ENCODE data around the gene FXYD3. TPM values are rescaled to one million over a fixed set of nuclear protein-coding genes. Genes with fewer than 3 reads are reported as not detected.

The FXYD3 gene
- total RNA-seq, 4 donors from 2014 or later, result 391 to 630 (median 546) TPM

DNA sequence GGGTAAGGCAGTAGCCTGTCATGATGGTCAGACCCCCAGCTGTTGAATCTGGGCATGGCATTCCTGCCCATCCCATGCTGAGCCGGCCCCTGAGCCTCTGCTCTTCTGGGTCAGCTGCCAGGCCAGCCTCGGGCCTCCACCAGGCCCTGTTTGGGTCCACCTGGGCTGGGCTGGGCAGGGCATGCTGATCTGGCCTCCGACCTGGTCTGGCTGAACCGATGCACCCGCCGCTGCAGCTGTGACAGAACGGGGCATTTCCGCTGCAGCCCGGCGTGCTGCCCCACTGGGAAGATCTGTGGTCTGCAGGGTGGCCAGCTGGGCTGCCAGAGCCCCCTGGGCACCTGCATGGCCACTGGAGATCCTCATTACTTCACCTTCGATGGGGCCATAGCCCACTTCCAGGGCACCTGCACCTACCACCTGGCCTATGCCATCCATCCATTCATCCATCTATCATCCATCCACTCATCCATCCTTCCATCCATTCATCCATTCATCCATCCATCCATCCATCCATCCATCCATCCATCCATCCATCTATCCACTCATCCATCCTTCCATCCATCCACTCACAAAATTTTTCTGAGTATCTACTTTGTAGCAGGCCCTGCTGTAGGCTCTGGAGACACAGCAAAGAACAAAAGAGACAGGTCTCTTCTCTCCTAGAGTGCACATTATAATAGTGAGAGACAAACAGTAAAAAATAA lies 21.5 kb upstream of the FXYD3 start:
- TF ChIP-seq POLR2A (IDR thresholded peaks at IDR 0.05), result no peak
- TF ChIP-seq, protein P1, sequence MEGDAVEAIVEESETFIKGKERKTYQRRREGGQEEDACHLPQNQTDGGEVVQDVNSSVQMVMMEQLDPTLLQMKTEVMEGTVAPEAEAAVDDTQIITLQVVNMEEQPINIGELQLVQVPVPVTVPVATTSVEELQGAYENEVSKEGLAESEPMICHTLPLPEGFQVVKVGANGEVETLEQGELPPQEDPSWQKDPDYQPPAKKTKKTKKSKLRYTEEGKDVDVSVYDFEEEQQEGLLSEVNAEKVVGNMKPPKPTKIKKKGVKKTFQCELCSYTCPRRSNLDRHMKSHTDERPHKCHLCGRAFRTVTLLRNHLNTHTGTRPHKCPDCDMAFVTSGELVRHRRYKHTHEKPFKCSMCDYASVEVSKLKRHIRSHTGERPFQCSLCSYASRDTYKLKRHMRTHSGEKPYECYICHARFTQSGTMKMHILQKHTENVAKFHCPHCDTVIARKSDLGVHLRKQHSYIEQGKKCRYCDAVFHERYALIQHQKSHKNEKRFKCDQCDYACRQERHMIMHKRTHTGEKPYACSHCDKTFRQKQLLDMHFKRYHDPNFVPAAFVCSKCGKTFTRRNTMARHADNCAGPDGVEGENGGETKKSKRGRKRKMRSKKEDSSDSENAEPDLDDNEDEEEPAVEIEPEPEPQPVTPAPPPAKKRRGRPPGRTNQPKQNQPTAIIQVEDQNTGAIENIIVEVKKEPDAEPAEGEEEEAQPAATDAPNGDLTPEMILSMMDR (IDR thresholded peaks at IDR 0.05), result no peak
- intact Hi-C loops (cut with DNase I; ENCODE audit: low total_unique reads), result no loop called here
- WGBS, 2 donors, result 83 to 85% methylated on average over 9 to 11 of the region's 11 CpGs
- H3K4me3 ChIP-seq (ENCODE audit: low read depth, poor library complexity, severe bottlenecking), result no peak overlapping the region
- no peak for DNase-seq (ENCODE audit: low spot score in 2 of 2)

GRCh38 chr19:35094656-35095055 lies 21.0 kb upstream of the FXYD3 start:
- intact Hi-C loops (cut with DNase I; ENCODE audit: low total_unique reads), result no loop called here
- DNase-seq (ENCODE audit: low spot score in 2 of 2), result no peak
- H3K4me3 ChIP-seq (ENCODE audit: low read depth, poor library complexity, severe bottlenecking), result no peak overlapping the region
- TF ChIP-seq, protein P1 (IDR thresholded peaks at IDR 0.05), result no peak
- TF ChIP-seq POLR2A (IDR thresholded peaks at IDR 0.05), result no peak
- 81 to 84% methylated on average over 4 of the region's 4 CpGs for WGBS, 2 donors

- intact Hi-C loops (cut with DNase I; ENCODE audit: low total_unique reads), result no loop called here
- no peak overlapping the region for H3K4me3 ChIP-seq (ENCODE audit: low read depth, poor library complexity, severe bottlenecking)
- WGBS, 2 donors, result 51 to 58% methylated on average over 8 of the region's 8 CpGs
- no peak for DNase-seq (ENCODE audit: low spot score in 2 of 2)
- TF ChIP-seq POLR2A (IDR thresholded peaks at IDR 0.05), result no peak
- TF ChIP-seq, protein P1 (IDR thresholded peaks at IDR 0.05), result no peak
These were observed 19.8 kb upstream of the FXYD3 start for GRCh38 chr19:35095667-35096368.

DNA sequence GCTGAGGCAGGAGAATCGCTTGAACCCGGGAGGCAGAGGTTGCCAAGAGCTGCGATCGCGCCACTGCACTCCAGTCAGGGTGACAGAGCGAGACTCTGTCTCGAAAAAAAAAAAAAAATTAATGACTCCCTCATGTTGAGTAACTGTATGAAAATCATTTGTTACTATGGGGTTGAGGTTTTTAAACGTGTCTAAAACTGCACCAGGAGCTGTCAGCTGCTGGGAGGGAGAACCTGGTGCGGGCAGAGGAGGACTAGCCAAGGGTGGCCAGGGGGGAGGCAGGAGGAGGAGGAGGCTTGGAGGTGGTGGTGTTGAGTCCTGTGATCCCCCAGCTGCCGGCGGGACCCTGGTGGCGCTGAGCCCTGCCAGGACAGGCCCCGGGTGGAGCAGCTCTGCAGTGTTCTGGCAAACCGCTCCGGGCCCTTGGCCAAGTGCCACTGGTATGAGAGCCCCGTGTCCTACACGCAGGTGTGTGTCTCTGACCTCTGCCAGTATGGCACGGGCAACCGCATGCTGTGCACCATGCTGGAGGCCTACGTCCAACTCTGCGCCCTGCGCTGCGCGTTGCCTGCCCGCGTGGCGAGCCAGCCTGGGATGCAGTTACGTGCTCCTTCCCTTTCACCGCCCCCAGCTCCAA lies 17.1 kb upstream of the FXYD3 start:
- TF ChIP-seq POLR2A (IDR thresholded peaks at IDR 0.05), result no peak
- TF ChIP-seq, protein P1 (IDR thresholded peaks at IDR 0.05), result no peak
- DNase-seq (ENCODE audit: low spot score in 2 of 2), result no peak
- intact Hi-C loops (cut with DNase I; ENCODE audit: low total_unique reads), result no loop called here
- WGBS, 2 donors, result 30 to 37% methylated on average over 28 to 29 of the region's 29 CpGs
- H3K4me3 ChIP-seq (ENCODE audit: low read depth, poor library complexity, severe bottlenecking), result no peak overlapping the region

DNA sequence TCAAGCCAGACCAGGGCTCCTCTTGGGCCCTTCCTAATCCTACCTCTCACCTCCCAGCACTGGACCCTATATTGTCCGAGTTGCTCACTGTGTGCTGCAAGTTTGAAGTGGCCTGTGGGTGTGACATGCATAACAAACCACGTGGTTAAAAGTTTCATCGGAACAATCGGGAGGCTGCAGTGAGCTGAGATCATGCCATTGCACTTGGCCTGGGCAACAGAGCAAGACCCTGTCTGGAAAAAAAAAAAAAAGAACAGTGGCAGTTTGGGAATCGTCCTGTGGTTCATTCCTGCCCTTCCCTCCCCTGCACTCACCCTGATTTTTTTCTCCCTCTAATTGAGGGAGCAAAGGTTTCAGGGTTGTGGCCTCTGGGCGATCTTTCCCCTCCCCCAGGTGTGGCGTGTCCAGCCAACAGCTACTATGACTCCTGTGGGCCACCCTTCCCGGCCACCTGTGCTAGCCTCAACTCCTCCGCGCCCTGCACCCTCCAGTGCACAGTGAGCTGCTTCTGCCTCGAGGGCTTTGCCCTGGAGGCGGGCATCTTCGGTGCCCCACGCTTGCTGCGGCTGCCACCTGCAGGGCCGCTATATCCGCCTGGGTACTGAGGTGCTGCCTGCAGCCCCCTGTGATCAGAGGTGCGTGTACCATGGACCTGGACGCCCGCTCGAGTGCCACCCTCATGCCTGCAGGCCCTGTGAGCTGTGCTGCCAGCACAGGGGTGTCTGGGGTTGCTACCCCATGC lies 16.3 kb upstream of the FXYD3 start:
- WGBS, 2 donors, result 73 to 83% methylated on average over 14 to 21 of the region's 21 CpGs
- no peak for DNase-seq (ENCODE audit: low spot score in 2 of 2)
- intact Hi-C loops (cut with DNase I; ENCODE audit: low total_unique reads), result no loop called here
- TF ChIP-seq, protein P1 (IDR thresholded peaks at IDR 0.05), result no peak
- no peak for TF ChIP-seq POLR2A (IDR thresholded peaks at IDR 0.05)
- H3K4me3 ChIP-seq (ENCODE audit: low read depth, poor library complexity, severe bottlenecking), result no peak overlapping the region
